MCF 10A (cell line): ENCODE measurements around the gene SPTSSA. TPM values are rescaled to one million over a fixed set of nuclear protein-coding genes. Genes with fewer than 3 reads are reported as not detected.

Experiments
- BruUV-seq: library from RNA; stranded (reverse); fragments of 400-500 nt; replicated peaks from 2 replicates; lab custom pipeline; 2021; lab: Mats Ljungman, UMichigan
- CTCF ChIA-PET: fragments of 300-600 bp; sonication (Branson Sonifier 250); formaldehyde crosslinking; extraction: SDS; loops from one replicate; lab custom pipeline; 2021; ENCODE audit warnings: antibody characterized with exemption, inconsistent platforms; lab: Yijun Ruan, JAX
- POLR2A ChIA-PET: fragments of 300-600, 350-650 bp; sonication (Branson Sonifier 250); formaldehyde crosslinking; extraction: SDS; loops from one replicate; lab custom pipeline; 2020; ENCODE audit warnings: antibody characterized with exemption, inconsistent platforms; lab: Yijun Ruan, JAX
- DNase-seq: peaks from one replicate; pipeline ENCODE4 v3.0.0-alpha.2; 2018; ENCODE audit not compliant: unreplicated experiment
- H3K27ac Mint-ChIP-seq: one replicate; pipeline ENCODE4 v1.8.0; 2022; ENCODE audit warnings: mild to moderate bottlenecking, low read depth, mixed read lengths; ENCODE audit not compliant: unreplicated experiment
- H3K27me3 Mint-ChIP-seq: one replicate; pipeline ENCODE4 v1.8.0; 2022; ENCODE audit warnings: mixed read lengths; ENCODE audit not compliant: insufficient read depth, unreplicated experiment
- H3K36me3 Mint-ChIP-seq: one replicate; pipeline ENCODE4 v1.8.0; 2022; ENCODE audit warnings: mild to moderate bottlenecking, moderate library complexity, mixed read lengths; ENCODE audit not compliant: insufficient read depth, unreplicated experiment
- H3K4me1 Mint-ChIP-seq: one replicate; pipeline ENCODE4 v1.8.0; 2022; ENCODE audit warnings: mixed read lengths; ENCODE audit not compliant: insufficient read depth, unreplicated experiment
- H3K4me3 Mint-ChIP-seq: one replicate; pipeline ENCODE4 v1.8.0; 2022; ENCODE audit warnings: mild to moderate bottlenecking, moderate library complexity, mixed read lengths; ENCODE audit not compliant: unreplicated experiment
- H3K9me3 Mint-ChIP-seq: one replicate; pipeline ENCODE4 v1.8.0; 2022; ENCODE audit warnings: mixed read lengths; ENCODE audit not compliant: unreplicated experiment
- CTCF ChIP-seq: fragments of 200-600 bp; IDR thresholded peaks from one replicate; pipeline ENCODE4 v1.8.0; 2022; ENCODE audit warnings: antibody characterized with exemption, mild to moderate bottlenecking; ENCODE audit not compliant: unreplicated experiment
- intact Hi-C: fragments of 100-400 bp; cut with micrococcal nuclease; formaldehyde crosslinking; loops from 2 replicates; pipeline ENCODE4 v1.14.1; 2022
- total RNA-seq: library from RNA; stranded (reverse); gene quantifications from 2 replicates; pipeline ENCODE4 v1.2.3, GENCODE V29; 2022

SPTSSA gene
- total RNA-seq, 1 experiment from 2014 or later, result 30.5 TPM

DNA sequence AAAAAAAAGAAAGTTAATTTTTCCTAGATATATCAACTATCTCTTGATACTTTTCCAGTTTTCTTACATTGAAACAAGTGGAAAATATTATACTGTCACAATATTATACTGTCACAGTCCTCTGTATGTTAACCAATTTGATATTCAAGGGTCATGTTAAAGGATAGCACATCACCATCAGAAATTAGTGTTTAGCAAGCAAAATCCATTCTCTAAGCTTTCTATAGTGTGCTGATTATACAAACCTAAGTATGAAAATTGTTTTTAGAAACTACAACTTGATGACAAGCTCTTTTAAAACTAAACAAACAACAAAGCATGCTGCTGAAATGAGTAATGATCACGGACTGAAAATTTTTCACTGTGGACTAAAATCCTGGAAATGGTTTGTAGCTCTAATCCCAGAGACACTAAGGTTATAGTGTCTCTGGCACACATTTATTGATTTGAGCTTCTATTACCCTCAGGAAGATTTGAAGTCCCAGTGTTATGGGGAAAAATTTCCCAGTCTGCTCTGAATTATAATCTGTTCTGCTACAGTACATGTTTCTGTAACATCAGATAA, 9.7 kb downstream of the SPTSSA start:
- no peak for TF ChIP-seq CTCF
- no peak overlapping the region for H3K4me3 Mint-ChIP-seq
- H3K27me3 Mint-ChIP-seq, result no peaks in the 10 kb centered on the region
- no peaks in the 10 kb centered on the region for H3K4me1 Mint-ChIP-seq
- no peak overlapping the region for H3K27ac Mint-ChIP-seq
- no peak for DNase-seq
- BruUV-seq, result no TSS peak
- intact Hi-C loops, result no loop called here
- no peaks in the 10 kb centered on the region for H3K9me3 Mint-ChIP-seq
- H3K36me3 Mint-ChIP-seq, result peaks cover 91% of the 10 kb centered on the region
- ChIA-PET CTCF (interaction anchor here (0.6 to 1.4 kb wide), 4 partner anchors 12 to 111 kb away, joined by 3 read pairs; no protein-coding TSS in a partner anchor), POLR2A (interaction anchor here (0.6 to 2.4 kb wide), 2 partner anchors 9 to 1221 kb away, joined by 3 to 20 read pairs; partner anchors contain the start of gene SPTSSA)

DNA sequence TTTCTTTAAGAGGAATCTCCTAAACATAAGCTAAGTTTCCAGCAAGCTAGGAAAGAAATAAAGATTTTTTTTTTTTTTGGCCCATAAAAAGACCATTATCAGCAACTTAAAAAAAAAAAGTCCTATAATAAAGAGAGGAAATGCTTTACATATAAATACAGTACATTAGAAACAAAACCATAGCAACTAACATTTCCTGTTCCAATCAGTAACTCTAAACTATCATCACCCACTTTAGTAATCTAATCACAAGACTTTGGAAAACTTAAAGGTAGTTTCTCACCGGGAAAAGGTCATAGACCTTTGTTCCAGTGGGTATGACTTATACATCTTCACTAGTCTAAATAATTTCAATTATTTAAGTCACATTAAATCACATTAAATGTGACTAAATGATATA, 11.1 kb downstream of the SPTSSA start:
- CTCF ChIA-PET, result no interaction called here
- Mint-ChIP-seq H3K27ac (no peak overlapping the region), H3K27me3 (no peaks in the 10 kb centered on the region), H3K9me3 (no peaks in the 10 kb centered on the region), H3K4me1 (no peaks in the 10 kb centered on the region), H3K4me3 (no peak overlapping the region), H3K36me3 (peaks cover 92% of the 10 kb centered on the region)
- POLR2A ChIA-PET, result interaction anchor here (0.7 to 2.4 kb wide), 3 partner anchors 10 to 107 kb away, joined by 3 to 20 read pairs (median 3); partner anchors contain the start of gene SPTSSA
- intact Hi-C loops, result no loop called here
- DNase-seq, result no peak
- no peak for TF ChIP-seq CTCF
- no TSS peak for BruUV-seq

GRCh38 chr14:34450542-34450915, 11.5 kb downstream of the SPTSSA start:
- BruUV-seq, result no TSS peak
- Mint-ChIP-seq H3K4me1 (no peaks in the 10 kb centered on the region), H3K27ac (no peak overlapping the region), H3K36me3 (peaks cover 92% of the 10 kb centered on the region), H3K4me3 (no peak overlapping the region), H3K27me3 (no peaks in the 10 kb centered on the region), H3K9me3 (no peaks in the 10 kb centered on the region)
- ChIA-PET CTCF (no interaction called here), POLR2A (interaction anchor here (0.7 to 2.4 kb wide), 3 partner anchors 11 to 106 kb away, joined by 3 to 20 read pairs (median 3); partner anchors contain the start of gene SPTSSA)
- no peak for TF ChIP-seq CTCF
- intact Hi-C loops, result no loop called here
- no peak for DNase-seq

- H3K9me3 Mint-ChIP-seq, result no peaks in the 10 kb centered on the region
- no peaks in the 10 kb centered on the region for H3K4me1 Mint-ChIP-seq
- TF ChIP-seq CTCF, result no peak
- no peak overlapping the region for H3K4me3 Mint-ChIP-seq
- H3K27me3 Mint-ChIP-seq, result no peaks in the 10 kb centered on the region
- intact Hi-C loops, result no loop called here
- H3K36me3 Mint-ChIP-seq, result peaks cover 87% of the 10 kb centered on the region
- no peak for DNase-seq
- ChIA-PET POLR2A (interaction anchor here (0.7 to 2.4 kb wide), 5 partner anchors 11 to 178 kb away, joined by 3 to 20 read pairs (median 3); partner anchors contain the start of gene SPTSSA), CTCF (interaction anchor here (0.5 kb wide), 1 partner anchor 123 kb away, joined by 3 read pairs; no protein-coding TSS in a partner anchor)
- no peak overlapping the region for H3K27ac Mint-ChIP-seq
- no TSS peak for BruUV-seq
These were observed 12.1 kb downstream of the SPTSSA start for GRCh38 chr14:34449819-34450541.
